NCI-H446 (cell line): ENCODE data around the gene PDE4C.

ENCODE experiments used
- DNase-seq, 2 experiments: peaks; one replicate each; lab custom pipeline; 2025; lab: John Stamatoyannopoulos, UW

PDE4C gene

GRCh38 chr19:18198374-18198773, 27.9 kb downstream of the PDE4C start:
- DNase-seq = no peak

- no peak for DNase-seq
Observed at GRCh38 chr19:18197941-18198340, 28.3 kb downstream of the PDE4C start.

- no peak for DNase-seq
Observed at GRCh38 chr19:18197306-18197705, 28.9 kb downstream of the PDE4C start.

- DNase-seq = no peak
Observed at GRCh38 chr19:18196511-18196845, 29.8 kb downstream of the PDE4C start.

- peak in 1 of 2 experiments; percentile 40 for DNase-seq
Observed at GRCh38 chr19:18194554-18195238, 31.5 kb downstream of the PDE4C start.

- no peak for DNase-seq
Observed at GRCh38 chr19:18194181-18194530, 32.1 kb downstream of the PDE4C start.

GRCh38 chr19:18193388-18194180, 32.7 kb downstream of the PDE4C start:
- DNase-seq = no peak

GRCh38 chr19:18192673-18193387, 33.4 kb downstream of the PDE4C start, which contains the start of gene MPV17L2:
MPV17L2 (plus strand) TSS chr19:18193218; CDS start chr19:18193282, 64 bp downstream.
- DNase-seq = peak; percentile 99 to 100

- no peak for DNase-seq
Observed at GRCh38 chr19:18191640-18192062, 34.6 kb downstream of the PDE4C start.

GRCh38 chr19:18190278-18190677, 36.0 kb downstream of the PDE4C start:
- no peak for DNase-seq

GRCh38 chr19:18185538-18185937, 40.7 kb downstream of the PDE4C start:
- no peak for DNase-seq

- DNase-seq = no peak
Observed at GRCh38 chr19:18183529-18183928, 42.7 kb downstream of the PDE4C start.

GRCh38 chr19:18179957-18180356, 46.3 kb downstream of the PDE4C start:
- DNase-seq = no peak

GRCh38 chr19:18176367-18177310, 49.6 kb downstream of the PDE4C start:
- DNase-seq = no peak

GRCh38 chr19:18174983-18175382, 51.3 kb downstream of the PDE4C start:
- DNase-seq = no peak
